ENCODE data around the gene MFRP.

Gene MFRP

GRCh38 chr11:119357074-119357473, 10.6 kb upstream of the MFRP start:
- DNase-seq (ENCODE audit: low read depth): no peak

- DNase-seq (ENCODE audit: low read depth): peak; percentile 51
Observed at GRCh38 chr11:119356349-119357031, 10.0 kb upstream of the MFRP start.

- no peak for DNase-seq (ENCODE audit: low read depth)
Observed at GRCh38 chr11:119355091-119355843, 8.8 kb upstream of the MFRP start.

- DNase-seq (ENCODE audit: low read depth): no peak
Observed at GRCh38 chr11:119352857-119353260, 6.4 kb upstream of the MFRP start.

- no peak for DNase-seq (ENCODE audit: low read depth)
Observed at GRCh38 chr11:119351232-119351631, 4.7 kb upstream of the MFRP start.

GRCh38 chr11:119350302-119350701, 3.8 kb upstream of the MFRP start:
- DNase-seq (ENCODE audit: low read depth): no peak

GRCh38 chr11:119347940-119348605, 1.6 kb upstream of the MFRP start:
- DNase-seq (ENCODE audit: low read depth): no peak

- no peak for DNase-seq (ENCODE audit: low read depth)
Observed at GRCh38 chr11:119347242-119347641, 737 bp upstream of the MFRP start.

- DNase-seq (ENCODE audit: low read depth): no peak
Observed at GRCh38 chr11:119345685-119346084, 820 bp downstream of the MFRP start.

- no peak for DNase-seq (ENCODE audit: low read depth)
Observed at GRCh38 chr11:119344291-119345010, 2.1 kb downstream of the MFRP start.

GRCh38 chr11:119343726-119344125, 2.8 kb downstream of the MFRP start:
- no peak for DNase-seq (ENCODE audit: low read depth)

GRCh38 chr11:119342362-119343130, 4.0 kb downstream of the MFRP start:
- no peak for DNase-seq (ENCODE audit: low read depth)

- no peak for DNase-seq (ENCODE audit: low read depth)
Observed at GRCh38 chr11:119342023-119342300, 4.5 kb downstream of the MFRP start.

GRCh38 chr11:119341222-119342022, 5.1 kb downstream of the MFRP start:
- no peak for DNase-seq (ENCODE audit: low read depth)

- no peak for DNase-seq (ENCODE audit: low read depth)
Observed at GRCh38 chr11:119340335-119341221, 5.9 kb downstream of the MFRP start, which contains the start of gene C1QTNF5. Gene C1QTNF5, minus strand, starts transcription at chr11:119340883. Its CDS starts 486 bp downstream, at chr11:119340397.

- no peak for DNase-seq (ENCODE audit: low read depth)
Observed at GRCh38 chr11:119339589-119340334, 6.7 kb downstream of the MFRP start.

- no peak for DNase-seq (ENCODE audit: low read depth)
Observed at GRCh38 chr11:119338965-119339588, 7.4 kb downstream of the MFRP start.

- peak; percentile 50 for DNase-seq (ENCODE audit: low read depth)
Observed at GRCh38 chr11:119338318-119338890, 8.1 kb downstream of the MFRP start.

All from activated T-helper 9 cell treated with anti-CD3 and anti-CD28 coated beads, Interleukin-2, amount 50 U/mL, for 16 hours (primary cell).